OCI-LY1 (cell line): ENCODE data around the gene SERINC2.

Source experiments
- H2AFZ ChIP-seq: fragments of 200-600 bp; sonication (generic), shearing (Covaris generic); 2 replicates; pipeline ENCODE4 v1.6.0; 2014; ENCODE audit warnings: antibody characterized with exemption, mild to moderate bottlenecking, low read length
- H3F3A ChIP-seq: fragments of 200-600 bp; sonication (generic), shearing (Covaris generic); 2 replicates; pipeline ENCODE4 v1.6.0; 2014; ENCODE audit warnings: mild to moderate bottlenecking, antibody characterized with exemption, low read length, moderate library complexity; ENCODE audit not compliant: insufficient read depth
- H3K27ac ChIP-seq: fragments of 200-600 bp; sonication (generic); 2 replicates; pipeline ENCODE4 v1.5.1; 2014; ENCODE audit warnings: low read length, mixed run types, mild to moderate bottlenecking, low read depth; ENCODE audit not compliant: poor library complexity, severe bottlenecking
- H3K27me3 ChIP-seq: fragments of 200-600 bp; sonication (generic); 2 replicates; pipeline ENCODE4 v1.6.0; 2014; ENCODE audit warnings: antibody characterized with exemption, mild to moderate bottlenecking, low read length, moderate library complexity; ENCODE audit not compliant: insufficient read depth
- H3K36me3 ChIP-seq: fragments of 200-600 bp; sonication (generic); 2 replicates; pipeline ENCODE4 v1.6.1; 2014; ENCODE audit warnings: mild to moderate bottlenecking, antibody characterized with exemption, low read length, moderate library complexity, mixed read lengths; ENCODE audit not compliant: insufficient read depth
- H3K4me1 ChIP-seq: fragments of 200-600 bp; sonication (generic); 2 replicates; pipeline ENCODE4 v1.5.1; 2014; ENCODE audit warnings: mild to moderate bottlenecking, low read length, moderate library complexity; ENCODE audit not compliant: insufficient read depth, severe bottlenecking
- H3K4me2 ChIP-seq: fragments of 200-600 bp; sonication (generic), shearing (Covaris generic); 2 replicates; pipeline ENCODE4 v1.6.1; 2014; ENCODE audit warnings: low read length
- H3K4me3 ChIP-seq: fragments of 200-600 bp; sonication (generic); 2 replicates; pipeline ENCODE4 v1.5.1; 2014; ENCODE audit warnings: low read length, low read depth, mild to moderate bottlenecking, mixed read lengths; ENCODE audit not compliant: poor library complexity, severe bottlenecking
- H3K79me2 ChIP-seq: fragments of 200-600 bp; shearing (Covaris generic); 2 replicates; pipeline ENCODE4 v1.6.1; 2016; ENCODE audit warnings: mixed run types, low read length, mixed read lengths; ENCODE audit not compliant: insufficient read depth
- H3K9ac ChIP-seq: fragments of 200-600 bp; sonication (generic), shearing (Covaris generic); 2 replicates; pipeline ENCODE4 v1.6.1; 2014; ENCODE audit warnings: mild to moderate bottlenecking, low read length, mixed read lengths
- H3K9me2 ChIP-seq: fragments of 200-600 bp; sonication (generic), shearing (Covaris generic); 2 replicates; pipeline ENCODE4 v1.6.1; 2014; ENCODE audit warnings: low read depth, mild to moderate bottlenecking, low read length, mixed read lengths
- H3K9me3 ChIP-seq: fragments of 200-600 bp; shearing (Covaris generic); 2 replicates; pipeline ENCODE4 v1.6.1; 2014; ENCODE audit warnings: low read length, mixed read lengths
- H4K20me1 ChIP-seq: fragments of 200-600 bp; sonication (generic), shearing (Covaris generic); 2 replicates; pipeline ENCODE4 v1.6.0; 2016; ENCODE audit warnings: mild to moderate bottlenecking, low read length; ENCODE audit not compliant: insufficient read depth
- EZH2 ChIP-seq: fragments of 200-600 bp; sonication (generic), shearing (Covaris generic); IDR thresholded peaks from 2 replicates; pipeline ENCODE4 v1.8.0; 2017; ENCODE audit warnings: borderline replicate concordance, mixed run types, mild to moderate bottlenecking, antibody characterized with exemption, low read length, moderate library complexity, mixed read lengths
- TF ChIP-seq, protein P1 (sequence below): fragments of 200-600 bp; sonication (generic), shearing (Covaris generic); IDR thresholded peaks from 2 replicates; pipeline ENCODE4 v1.5.1; 2017; ENCODE audit warnings: mild to moderate bottlenecking, antibody characterized with exemption, low read length, moderate library complexity, mixed read lengths

Gene SERINC2

DNA sequence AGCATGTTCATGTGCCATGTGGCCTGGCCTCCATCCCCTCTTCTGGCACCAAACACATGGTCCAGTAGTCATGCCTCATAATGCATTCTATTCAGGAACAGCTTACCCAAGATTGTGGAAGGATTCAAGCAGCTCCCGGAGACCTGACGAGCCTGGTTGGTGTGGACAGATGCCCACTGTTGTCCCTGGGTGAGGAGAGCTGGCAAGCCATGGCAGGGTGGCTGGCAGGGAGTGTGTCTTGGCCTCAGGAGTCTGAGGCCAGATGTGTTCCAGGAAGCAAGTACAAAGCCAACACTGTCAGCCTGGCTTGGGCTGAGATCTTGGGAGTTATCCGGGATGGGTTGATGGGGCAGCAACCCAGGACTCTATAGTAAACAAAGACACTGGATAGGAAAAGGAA is 32.8 kb upstream of the SERINC2 start:
- no peaks in the 10 kb centered on the region for H3K9me2 ChIP-seq
- no peaks in the 10 kb centered on the region for H3F3A ChIP-seq
- H3K9ac ChIP-seq, result no peak overlapping the region
- H3K27me3 ChIP-seq, result 0 out of 2 replicates have a peak, but pooled peaks cover 3% of the 10 kb centered on the region
- H3K79me2 ChIP-seq, result no peaks in the 10 kb centered on the region
- no peak overlapping the region for H3K27ac ChIP-seq
- no peak overlapping the region for H3K4me3 ChIP-seq
- no peak overlapping the region for H3K4me2 ChIP-seq
- no peaks in the 10 kb centered on the region for H3K4me1 ChIP-seq
- H2AFZ ChIP-seq, result no peak overlapping the region
- H4K20me1 ChIP-seq, result no peaks in the 10 kb centered on the region
- TF ChIP-seq EZH2, result no peak
- TF ChIP-seq, protein P1, sequence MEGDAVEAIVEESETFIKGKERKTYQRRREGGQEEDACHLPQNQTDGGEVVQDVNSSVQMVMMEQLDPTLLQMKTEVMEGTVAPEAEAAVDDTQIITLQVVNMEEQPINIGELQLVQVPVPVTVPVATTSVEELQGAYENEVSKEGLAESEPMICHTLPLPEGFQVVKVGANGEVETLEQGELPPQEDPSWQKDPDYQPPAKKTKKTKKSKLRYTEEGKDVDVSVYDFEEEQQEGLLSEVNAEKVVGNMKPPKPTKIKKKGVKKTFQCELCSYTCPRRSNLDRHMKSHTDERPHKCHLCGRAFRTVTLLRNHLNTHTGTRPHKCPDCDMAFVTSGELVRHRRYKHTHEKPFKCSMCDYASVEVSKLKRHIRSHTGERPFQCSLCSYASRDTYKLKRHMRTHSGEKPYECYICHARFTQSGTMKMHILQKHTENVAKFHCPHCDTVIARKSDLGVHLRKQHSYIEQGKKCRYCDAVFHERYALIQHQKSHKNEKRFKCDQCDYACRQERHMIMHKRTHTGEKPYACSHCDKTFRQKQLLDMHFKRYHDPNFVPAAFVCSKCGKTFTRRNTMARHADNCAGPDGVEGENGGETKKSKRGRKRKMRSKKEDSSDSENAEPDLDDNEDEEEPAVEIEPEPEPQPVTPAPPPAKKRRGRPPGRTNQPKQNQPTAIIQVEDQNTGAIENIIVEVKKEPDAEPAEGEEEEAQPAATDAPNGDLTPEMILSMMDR, result no peak
- H3K9me3 ChIP-seq, result no peaks in the 10 kb centered on the region
- no peaks in the 10 kb centered on the region for H3K36me3 ChIP-seq

DNA sequence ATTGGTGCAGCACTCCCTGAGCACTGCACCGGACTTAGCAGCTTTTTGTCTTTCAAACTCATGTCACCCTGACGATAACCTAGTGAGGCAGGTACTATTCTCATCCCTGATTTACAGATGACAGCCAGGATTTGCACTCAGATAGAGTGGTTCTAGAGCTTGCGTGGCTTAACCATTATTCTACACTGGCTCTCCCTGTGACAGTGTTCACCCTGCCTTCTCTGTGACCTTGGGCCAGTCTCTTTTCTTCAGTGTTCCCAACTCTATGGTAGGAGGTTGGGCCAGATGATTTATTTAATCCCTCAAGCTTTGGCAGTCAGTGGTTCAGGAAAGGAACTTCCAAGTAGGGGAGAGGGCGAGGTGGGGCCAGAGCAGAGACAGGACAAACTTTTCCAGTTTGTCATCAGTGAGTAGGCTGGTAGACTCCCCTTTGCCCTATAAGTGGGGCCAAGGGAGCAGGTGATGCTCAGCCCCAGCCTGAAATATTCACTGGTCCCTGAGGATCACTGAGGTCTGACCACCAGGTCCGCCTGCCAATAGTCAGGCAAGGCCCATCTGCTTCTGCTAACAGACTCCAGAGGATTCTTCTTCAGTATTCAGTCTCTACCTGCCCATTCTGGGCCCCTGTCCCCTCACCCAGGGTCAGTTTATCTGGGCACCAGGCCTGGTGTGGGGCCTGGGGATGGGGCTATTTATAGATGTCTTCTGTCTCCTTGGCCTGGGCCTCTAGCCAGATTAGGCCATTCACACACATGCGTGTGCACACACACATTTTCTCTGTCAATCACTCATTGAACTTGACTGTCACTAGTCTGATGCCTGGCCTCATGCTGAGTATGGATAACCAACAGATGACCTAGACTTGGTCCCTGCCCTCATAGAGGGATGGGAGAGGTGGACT is 31.4 kb upstream of the SERINC2 start:
- no peak for TF ChIP-seq EZH2
- TF ChIP-seq, protein P1, result no peak
- H3F3A ChIP-seq, result no peaks in the 10 kb centered on the region
- no peak overlapping the region for H3K27ac ChIP-seq
- no peaks in the 10 kb centered on the region for H3K79me2 ChIP-seq
- no peak overlapping the region for H3K4me2 ChIP-seq
- H4K20me1 ChIP-seq, result no peaks in the 10 kb centered on the region
- no peaks in the 10 kb centered on the region for H3K9me3 ChIP-seq
- H3K9ac ChIP-seq, result no peak overlapping the region
- H3K9me2 ChIP-seq, result no peaks in the 10 kb centered on the region
- 0 out of 2 replicates have a peak, but pooled peaks cover 3% of the 10 kb centered on the region for H3K27me3 ChIP-seq
- H2AFZ ChIP-seq, result no peak overlapping the region
- no peaks in the 10 kb centered on the region for H3K4me1 ChIP-seq
- H3K36me3 ChIP-seq, result no peaks in the 10 kb centered on the region
- no peak overlapping the region for H3K4me3 ChIP-seq

DNA sequence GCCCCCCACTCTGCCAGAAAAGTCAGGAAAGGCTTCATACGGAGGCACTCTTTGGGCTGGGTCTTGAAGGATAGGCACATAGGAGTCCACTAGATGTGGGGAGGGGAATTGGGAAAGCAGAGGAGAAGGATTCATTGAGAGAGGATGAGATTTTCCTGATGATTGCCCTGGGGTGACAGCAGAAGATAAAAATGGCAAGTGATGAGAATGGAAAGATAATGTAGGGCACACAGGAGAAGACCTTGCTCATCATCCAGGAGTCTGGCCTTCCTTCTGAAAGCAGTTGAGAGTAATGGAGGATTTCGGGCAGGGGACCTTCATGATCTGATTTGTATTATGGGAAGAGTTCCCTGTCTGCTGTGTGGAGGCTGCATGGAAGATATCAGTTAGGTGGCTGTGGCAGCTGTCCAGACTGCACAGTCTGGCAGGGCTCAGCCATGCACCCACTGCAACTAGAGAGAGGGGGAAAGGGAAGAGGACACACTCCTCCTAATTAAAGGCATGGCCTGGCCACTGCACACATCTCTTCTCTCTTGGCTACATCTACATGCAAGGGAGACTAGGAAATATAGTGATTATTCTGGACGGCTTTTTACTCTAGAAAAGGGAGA is 30.5 kb upstream of the SERINC2 start:
- H3K9me2 ChIP-seq, result no peaks in the 10 kb centered on the region
- H3K9me3 ChIP-seq, result no peaks in the 10 kb centered on the region
- H3K27ac ChIP-seq, result no peak overlapping the region
- H3K4me1 ChIP-seq, result no peaks in the 10 kb centered on the region
- no peaks in the 10 kb centered on the region for H3F3A ChIP-seq
- H4K20me1 ChIP-seq, result no peaks in the 10 kb centered on the region
- H3K36me3 ChIP-seq, result no peaks in the 10 kb centered on the region
- H3K4me3 ChIP-seq, result no peak overlapping the region
- H3K27me3 ChIP-seq, result 0 out of 2 replicates have a peak, but pooled peaks cover 3% of the 10 kb centered on the region
- H3K79me2 ChIP-seq, result no peaks in the 10 kb centered on the region
- TF ChIP-seq EZH2, result no peak
- TF ChIP-seq, protein P1, result no peak
- no peak overlapping the region for H3K9ac ChIP-seq
- no peak overlapping the region for H2AFZ ChIP-seq
- no peak overlapping the region for H3K4me2 ChIP-seq
